GM19023 (cell line): ENCODE measurements around the gene SDF2L1.

Experiments used
- ATAC-seq: cut with Tn5 transposase; IDR thresholded peaks from one replicate; pipeline ENCODE4 v1.9.1; 2021; ENCODE audit warnings: mild to moderate bottlenecking, moderate library complexity; ENCODE audit not compliant: unreplicated experiment

Gene SDF2L1

DNA sequence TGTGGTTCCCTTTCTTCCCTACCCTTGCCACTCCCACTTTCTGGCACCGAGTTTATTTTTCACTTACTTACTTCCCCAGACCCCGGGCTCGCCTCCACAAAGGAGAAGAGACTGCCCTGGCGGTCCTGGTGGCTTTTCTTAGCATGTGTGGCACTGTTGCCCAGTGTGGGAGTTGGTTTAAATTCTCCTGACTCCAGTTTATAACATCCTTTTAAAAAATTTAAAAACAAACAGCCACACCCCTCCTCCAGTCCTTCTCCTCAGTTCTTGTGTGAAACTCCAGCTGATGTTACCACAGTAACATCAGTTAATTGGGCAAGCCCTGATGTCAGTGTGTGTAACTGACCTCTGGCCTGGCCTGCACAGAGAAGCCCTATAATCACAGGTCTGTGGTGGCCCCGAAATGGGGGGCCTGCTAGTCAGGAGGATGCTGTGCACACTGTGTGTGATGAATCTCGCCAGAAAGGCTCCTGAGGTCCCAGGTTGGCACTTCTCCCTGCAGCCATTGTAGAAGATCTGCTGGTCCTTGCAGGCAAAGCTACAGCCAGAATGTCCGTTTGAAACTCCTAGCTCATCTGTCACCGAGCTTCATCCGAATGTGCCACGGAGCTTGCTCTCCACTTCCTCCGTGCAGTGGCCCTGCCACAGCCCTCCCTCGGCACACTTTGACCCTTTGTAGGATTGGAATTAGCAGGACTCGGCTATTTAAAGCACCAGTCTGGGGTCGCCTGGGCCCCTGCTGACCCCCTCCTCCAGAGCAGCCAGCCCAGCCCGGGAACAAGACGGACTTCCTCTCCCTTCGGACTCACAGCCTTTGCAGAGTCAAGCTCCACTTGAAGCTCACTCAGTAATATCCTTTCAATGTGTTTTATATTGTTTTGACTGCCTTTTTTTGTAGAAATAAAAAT is 19.8 kb upstream of the SDF2L1 start:
- no peak for ATAC-seq

DNA sequence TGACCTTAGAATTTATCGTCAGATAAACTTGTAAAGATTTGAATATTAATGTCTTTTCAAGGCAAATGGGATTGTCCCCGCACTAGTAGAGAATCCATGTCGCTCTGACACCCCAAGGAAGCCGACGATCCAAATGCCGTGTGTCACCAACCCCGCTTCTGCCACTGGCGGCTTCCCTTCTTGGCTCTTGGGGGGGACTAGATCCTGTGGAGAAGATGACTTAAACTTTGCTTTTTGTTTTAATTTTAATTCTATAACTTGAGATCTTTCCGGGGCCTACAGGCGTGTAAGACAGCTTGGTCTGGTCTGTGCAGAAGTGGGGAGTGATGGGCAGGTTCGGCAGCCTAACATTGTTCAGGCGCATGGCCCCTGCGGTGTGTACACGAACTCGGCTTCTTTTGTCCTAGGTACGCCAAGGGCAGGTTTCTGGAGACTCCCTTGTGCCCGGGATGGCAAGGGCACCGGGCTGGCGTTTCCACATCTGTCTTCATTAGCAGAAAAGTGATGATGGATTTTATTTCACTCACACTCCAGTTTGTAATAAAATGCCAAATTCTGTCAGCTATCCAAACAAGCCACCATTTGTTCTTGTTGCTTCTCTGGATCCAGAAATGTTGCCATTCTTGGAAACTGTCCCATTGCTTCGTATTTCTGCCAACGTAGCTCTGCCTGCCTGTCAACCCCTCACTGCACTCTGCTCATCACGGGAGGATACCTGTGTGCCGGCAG is 19.0 kb upstream of the SDF2L1 start:
- no peak for ATAC-seq

DNA sequence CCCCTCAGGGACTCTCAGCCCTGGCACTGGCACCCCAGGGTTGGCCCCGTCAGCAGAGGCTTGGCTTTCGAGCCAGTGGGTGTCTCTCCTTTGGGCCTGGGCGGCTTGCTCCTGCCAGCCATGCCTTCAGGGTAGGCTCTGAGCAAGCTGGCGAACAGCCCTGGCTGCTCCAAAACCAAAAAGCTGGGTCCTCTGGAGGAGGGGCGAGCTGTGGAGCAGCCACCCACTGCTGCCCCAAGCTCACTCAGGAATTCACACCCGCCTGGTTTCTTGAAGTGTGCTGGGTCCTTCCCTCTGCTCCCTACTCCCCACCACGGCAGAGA is 18.5 kb upstream of the SDF2L1 start:
- ATAC-seq: no peak

DNA sequence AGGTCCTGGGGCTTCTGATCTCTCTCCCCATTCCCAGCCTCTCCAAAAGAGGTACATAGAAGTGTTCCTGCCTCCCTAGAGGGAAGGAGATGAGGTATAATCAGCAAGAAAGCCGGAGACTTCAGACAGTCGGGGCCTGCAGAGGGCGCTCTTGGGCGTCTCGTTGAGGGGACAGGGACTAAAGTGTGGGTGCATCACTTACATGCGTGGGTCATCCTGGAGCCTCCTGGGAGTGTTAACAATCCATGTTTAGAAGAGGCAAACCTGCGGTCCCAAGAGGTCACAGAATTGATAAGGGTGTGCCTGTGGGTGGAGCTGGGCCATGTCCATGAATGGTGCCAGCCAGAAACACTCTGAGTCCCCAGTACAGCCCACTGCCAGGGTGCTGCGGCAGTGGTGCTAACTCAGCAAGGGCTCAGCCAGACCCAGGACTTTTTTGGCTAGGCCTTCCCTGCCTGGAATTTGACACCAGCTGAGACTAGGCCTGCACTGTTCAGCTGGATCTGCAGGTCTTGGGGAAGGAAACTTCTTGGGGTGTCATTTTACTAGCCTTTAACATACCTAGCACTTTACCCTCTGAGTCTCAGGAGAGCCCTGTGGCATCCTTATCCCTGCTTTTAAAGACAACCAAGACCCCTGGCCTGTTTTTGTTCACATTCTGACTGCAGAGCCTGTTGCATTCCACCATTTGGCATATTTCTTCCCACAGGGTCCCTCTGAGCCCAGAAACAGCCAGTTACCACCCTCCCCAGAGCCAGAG is 17.8 kb upstream of the SDF2L1 start:
- ATAC-seq: no peak

DNA sequence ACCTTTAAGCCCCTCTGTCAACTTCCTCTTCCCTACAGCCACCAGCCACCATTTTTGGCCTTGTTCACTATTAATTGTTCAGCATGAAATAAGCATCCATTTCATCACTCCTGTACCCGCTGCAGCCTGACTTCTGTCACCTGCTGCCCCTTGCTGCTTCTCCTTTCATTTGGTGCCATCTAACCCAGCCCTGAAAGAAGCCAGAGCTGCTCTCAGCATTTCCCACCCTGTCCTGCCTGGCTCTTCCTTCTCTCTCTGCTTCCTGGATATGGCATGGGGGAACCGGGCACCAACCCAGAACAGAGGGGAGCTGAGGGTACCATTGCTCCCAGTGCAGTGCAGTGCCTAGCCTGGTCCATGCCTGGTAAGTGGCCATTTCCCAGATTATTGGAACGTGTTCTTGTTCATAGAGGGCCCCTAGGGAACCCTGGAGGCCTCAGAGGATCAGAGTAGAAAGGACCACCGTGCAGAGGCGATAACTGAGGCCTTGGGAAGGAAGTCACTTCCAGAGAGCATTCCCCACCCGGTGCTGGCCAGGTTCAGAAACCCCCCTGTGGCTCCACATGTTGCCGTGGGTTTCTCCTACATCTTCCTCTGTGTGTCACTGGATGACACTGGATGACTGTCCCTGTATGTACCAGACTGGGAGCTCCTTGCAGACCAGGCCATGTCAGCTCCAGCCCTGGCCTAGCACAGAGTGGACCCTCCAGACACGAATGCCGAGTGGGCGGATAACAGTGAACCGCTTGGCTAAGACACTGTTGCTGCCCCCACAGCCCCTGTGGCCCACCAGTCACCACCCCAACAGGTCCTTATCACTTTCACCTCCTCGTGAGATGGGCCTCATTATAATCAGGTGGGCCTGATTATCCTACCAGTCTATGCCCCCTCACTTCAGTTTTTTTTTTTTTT is 17.0 kb upstream of the SDF2L1 start:
- no peak for ATAC-seq

DNA sequence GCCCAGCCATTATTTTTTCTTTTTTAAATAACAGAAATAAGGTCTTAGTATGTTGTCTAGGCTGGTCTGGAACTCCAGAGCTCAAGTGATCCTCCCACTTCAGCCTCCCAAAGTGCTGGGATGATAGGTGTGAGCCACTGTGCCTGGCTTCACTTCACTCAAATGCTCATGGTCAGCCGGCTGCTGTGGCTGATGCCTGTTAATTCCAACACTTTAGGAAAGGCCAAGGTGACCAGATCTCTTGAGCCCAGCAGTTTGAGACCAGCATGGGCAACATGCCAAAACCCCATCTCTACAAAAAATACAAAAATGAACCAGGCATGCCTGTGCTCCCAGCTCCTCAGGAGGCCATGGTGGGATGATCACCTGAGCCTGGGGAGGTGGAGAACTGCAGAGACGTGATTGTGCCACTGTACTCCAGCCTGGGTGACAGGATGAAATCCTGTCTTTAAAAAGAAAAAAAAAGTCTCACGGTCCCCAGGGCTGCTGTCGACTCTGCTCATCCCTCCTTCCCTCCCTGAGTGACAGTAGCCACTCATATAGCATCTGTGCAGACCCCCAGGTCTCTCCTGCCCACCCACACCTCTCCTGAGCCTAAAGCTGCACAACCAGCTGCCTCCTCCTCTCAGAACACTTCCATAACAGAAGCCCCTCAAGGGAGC is 15.9 kb upstream of the SDF2L1 start:
- no peak for ATAC-seq

DNA sequence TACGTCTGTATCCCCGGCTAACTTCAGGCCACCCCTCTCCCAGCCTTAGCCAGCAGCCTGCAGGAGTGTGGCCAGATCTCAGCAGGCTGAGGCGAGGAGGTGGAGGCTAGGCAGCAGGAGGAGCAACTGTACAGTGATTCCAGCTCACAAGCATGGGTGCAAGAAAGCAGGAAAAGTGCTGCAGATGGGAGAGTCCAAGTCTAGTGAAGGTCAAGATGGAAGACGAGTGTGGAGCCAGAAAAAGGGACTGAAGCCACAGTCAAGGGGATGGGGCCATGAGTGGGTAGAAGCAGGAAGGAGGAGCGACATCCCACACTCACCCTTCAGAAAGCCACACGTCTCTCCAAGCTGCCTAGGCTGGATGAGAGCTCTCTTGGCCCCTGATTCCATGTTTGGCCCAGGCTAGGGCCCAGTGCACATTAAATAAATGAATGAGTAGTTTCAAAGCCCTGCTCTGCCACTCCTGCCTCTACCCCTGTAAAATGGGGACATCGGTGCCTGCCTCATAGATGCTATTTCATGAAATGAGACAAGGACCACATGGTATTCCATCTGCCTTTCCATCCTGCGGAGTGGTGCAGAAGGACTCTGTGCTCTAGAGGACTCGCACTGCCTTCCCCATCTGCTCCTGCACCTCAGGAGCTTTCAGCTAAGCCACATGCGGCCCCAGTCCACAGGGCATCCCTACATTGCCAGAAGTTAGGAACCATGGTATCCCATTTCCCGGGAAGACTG is 15.2 kb upstream of the SDF2L1 start:
- no peak for ATAC-seq

DNA sequence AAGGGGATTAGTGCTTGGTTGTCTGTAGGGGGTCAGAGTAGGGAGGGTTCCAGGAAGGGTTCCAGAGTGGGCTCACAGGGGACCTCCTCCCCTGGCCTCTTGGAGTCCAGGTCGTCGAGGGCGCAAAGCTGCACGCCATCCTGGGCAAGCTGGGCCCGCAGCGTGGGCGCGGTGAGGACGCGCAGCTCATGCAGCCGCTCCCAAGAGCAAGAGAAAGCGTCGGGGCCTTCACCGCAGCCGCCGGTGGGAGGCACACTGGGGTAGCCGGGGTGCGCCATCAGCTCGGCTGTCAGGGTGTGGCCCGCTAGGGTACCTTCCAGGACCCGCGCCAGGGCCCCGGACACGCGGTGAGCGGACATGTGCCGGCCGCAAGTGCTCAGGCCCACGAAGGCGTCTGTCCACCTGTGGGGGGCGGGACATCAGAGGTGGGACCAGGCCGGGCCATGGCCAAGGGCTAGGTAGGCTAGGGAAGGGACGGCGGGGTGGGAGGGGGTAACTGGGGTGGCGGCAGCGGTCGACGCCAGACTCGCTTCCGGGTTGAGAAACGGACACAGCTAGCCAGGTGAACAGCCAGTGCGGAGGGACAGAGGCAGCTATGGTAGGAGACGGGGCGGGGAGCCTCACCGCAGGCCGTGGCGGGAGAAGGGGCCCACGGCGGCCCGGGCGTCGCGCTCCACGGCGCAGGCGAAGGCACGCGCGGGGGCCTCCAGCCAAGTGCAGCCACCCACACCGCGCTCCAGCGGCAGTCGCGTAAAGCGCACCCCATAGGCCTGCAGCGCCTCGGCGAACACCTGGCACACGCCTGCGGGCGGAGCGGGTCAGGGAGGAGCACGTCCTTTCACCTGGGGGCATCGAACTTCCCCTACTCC is 13.5 kb upstream of the SDF2L1 start:
- peak; percentile 8 for ATAC-seq

DNA sequence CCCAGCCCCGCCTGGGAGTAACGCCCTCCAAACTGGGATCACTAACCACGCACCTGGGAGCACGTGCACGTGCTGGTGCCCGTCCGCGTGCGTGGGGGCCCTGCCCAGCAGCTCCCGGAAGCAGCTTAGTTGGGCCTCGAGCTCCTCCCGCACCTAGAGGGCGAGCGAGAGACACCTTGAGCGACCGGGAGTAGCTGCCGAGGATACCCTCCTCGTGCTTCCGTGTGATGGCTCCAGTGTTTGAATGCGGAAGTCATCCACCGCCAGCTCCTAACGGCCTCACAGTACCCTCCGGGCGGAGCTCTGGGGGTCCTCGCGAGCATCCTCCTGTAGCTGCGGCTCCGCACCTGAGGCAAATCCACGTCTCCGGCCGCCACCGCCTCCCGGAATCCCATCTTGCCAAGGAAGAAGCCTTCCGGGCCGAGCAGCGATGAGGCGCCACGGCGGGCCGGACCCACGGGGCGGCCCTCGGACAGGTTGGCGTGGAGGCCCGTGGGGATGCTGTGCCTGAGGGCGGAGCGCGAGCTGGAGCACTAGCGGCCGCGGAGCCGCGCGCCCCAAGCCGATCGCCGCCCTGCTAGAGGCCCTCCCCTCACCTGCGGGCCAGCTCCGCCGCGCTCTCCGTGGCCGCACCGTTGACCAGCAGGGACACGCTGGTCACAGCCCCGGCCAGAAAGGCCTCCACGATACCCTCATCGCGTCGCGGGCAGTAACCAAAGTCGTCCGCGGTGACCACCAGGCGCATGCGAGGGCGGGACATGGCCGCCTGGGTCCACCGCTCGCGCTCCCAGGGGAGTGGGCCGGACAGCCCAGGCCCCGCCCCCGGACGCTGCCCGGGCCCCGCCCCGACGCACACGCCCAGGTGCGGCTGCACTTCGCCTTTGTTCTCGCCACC is 12.6 kb upstream of the SDF2L1 start, which contains the start of gene YDJC:
TSS of gene YDJC (minus strand) at position 768 of the 895 bp plus-strand sequence. CDS start at position 760, 8 bp downstream.
- peak; percentile 79 for ATAC-seq

DNA sequence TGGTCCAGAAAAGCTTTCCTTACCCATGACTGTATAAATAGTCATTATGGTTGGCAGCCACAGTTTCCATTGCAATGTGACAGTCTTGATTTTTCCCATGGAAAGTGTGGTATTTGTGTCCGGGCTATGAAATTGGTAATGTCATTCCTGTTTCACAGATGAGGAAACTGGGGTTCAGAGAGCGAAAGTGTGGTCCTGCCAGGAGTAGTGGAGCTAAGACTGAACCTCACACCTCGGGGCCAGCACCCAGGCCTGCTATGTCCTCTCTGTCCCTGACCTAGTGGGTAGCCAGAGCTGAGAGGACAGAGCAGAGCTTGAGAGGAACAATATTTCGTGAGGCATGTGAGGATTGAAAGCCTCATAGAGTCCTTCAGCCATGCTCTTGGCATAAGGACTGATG is 11.1 kb upstream of the SDF2L1 start:
- ATAC-seq: no peak

DNA sequence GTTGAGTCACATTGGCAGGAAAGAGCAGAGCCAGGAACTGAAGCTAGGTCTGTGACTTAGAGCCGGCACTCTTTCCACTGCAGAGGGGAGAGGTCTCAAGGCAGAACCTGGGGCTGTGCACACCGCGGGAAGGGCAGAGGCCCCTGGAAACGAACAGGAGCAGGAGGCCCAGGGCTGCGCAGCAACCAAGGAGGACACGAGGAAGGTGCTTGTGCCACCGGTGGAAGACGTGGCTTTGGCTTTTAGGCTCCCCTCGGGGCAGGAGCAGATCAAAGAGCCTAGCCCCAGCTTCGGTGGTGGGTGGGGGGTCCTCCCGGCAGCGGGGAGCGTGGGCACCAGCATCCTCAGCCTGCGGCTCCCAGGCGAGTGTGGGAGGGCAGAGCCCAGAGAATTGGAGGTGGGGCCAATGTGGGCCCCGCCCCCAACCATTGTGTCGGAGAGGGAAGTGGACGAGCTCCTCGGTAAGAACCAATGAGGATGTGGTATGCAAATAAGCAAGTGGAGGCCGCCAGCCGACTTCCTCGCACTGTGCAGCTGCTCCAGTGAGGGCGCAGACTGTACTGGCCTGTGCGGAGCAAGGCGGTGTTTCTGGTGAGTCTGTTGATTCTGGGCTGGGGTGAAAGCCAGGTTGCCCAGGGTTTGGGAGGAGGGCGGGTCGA is 9.7 kb upstream of the SDF2L1 start, which contains the start of gene CCDC116:
TSS of gene CCDC116 (plus strand) at position 524 of the 659 bp plus-strand sequence. CDS start 422 bp downstream, outside the sequence.
- ATAC-seq: no peak

DNA sequence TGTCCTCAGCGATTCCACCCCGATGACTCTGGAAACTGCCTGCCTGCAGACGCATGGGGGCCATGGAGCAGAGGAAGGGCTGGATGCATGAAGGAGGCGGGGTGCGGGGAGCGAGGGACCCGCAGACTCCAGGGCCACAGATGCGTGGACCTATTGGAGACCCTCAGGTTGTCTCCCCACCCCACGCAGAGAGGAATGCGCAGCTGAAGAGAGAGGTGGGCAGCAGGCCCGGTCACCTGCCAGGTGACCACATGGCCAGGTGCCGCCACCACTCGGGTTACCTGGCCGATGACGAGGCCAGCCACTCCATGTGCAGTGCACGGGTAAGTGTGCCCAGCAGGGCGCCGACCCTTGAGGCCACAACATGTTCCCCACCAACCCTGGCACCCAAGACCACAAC is 9.2 kb upstream of the SDF2L1 start:
- ATAC-seq: no peak

DNA sequence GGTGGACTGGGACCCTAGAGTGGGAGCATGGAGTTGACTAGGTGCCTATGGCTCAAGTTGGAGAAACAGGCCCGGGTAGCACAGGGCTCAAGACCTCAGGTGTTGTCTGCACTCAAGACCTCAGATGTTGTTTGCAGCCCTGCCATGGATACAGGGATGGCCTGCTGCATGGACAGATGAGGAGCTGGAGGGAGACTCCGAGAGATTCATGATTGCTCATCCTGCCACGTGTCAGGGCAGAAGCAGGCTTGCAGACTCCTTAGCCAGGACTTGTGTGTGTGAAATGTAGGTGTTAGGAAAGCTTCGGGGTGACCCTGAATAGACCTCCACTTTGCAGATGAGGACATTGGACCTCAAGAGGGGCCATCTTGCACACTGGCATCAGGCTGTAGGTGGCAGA is 8.6 kb upstream of the SDF2L1 start:
- ATAC-seq: no peak

DNA sequence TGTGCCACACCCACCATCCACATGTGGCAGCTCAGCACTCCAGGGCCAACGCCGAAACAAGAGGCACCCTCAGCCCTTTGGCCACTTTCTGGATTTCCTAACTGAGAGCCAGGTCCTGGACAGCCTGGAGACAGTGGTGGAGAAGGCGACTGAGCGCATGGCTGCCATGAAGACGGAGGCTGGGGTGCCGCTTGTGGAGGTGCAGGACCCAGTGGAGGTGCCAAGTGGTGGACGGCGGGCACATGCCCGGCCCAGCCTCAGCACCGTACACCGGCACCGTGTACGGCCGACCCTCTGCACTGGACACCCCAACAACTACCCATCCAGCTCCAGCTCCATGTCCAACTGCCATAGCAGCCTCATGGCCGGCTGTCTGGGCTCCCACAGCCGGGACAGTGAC is 8.0 kb upstream of the SDF2L1 start:
- ATAC-seq: no peak

DNA sequence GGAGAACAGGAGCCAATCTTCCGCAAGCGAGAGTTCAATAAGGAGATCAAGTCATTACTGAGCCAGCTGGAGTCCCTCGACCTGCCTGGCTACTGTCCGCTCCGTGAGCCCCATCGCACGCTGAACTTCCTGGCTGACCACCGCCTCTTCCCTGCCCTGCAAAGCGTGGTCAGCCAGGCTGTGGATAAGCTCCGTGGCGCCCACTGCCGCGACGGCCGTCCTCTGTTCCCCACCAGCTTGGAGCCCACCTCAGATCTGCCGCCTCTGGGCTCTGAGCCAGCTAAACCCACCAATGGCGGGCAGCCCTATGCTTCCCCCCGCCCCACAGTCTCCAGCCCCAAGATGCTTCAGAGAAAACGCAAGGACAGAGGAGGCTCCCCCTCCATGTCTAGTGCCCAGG is 7.3 kb upstream of the SDF2L1 start:
- no peak for ATAC-seq

DNA sequence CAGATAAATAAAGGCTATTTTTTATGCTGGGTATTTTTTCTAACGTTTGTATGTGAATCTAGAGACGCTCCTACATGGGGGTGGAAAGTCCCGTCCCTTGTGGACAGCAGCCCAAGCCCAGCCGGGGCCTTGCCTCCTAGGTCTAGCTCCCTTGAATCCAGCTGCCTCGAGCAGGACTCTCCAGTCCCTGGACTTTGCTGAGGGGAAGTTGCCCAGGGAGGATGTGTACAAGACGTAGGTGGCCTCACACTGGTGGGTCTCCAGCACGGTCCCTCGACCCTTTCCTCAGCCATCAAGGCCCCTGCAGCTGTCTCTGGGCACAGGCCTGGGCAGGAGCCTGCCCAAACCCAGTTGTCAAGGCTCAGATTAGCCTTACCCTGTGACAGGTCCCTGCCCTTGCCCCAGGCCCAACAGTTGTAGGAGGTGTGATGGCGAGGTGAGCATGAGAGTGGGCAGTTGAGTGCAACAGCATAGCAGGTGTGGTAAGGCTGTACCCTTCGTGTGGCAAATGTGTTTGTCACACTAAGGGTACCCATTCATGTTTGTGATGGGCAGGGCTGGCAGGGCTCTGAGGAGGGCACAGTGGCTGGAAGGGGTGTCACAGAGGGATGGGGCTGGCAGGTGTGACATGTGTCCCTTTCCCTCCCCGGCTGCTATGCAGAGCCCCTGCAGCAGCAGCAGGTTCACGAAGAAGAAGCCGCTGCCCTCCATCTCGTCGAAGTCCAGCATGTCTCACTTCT is 6.2 kb upstream of the SDF2L1 start:
- no peak for ATAC-seq
